ENCODE measurements around the gene RPH3AL. TPM values are rescaled to one million over a fixed set of nuclear protein-coding genes. Genes with fewer than 3 reads are reported as not detected.
"Not testable (repeated sequence)": the region's sequence is repeated elsewhere in the genome, so short reads cannot be mapped to it uniquely, and the experiment has no call there.

Gene RPH3AL
- total and polyA plus RNA-seq, 10 of the 15 experiments (the other 5 are each of a cell fraction or from before 2014, with no cell fraction given) = 0.04 to 1.2 (median 0.47) TPM; not detected in 2

- not testable (repeated sequence) for FAIRE-seq
These were observed 37.2 kb downstream of the RPH3AL start for GRCh38 chr17:315399-315798.

GRCh38 chr17:314614-314944, 38.0 kb downstream of the RPH3AL start:
- H3K4me3 ChIP-seq; POLR2A ChIA-PET; H3K4me1 ChIP-seq (ENCODE audit: control insufficient read depth, insufficient read depth, low read length); SMC1A ChIA-PET (ENCODE audit: uncharacterized antibody, unreplicated experiment); H3K36me3 ChIP-seq (ENCODE audit: control insufficient read depth in 2 of 2, insufficient read depth in 2 of 2, low read length in 1 of 2); FAIRE-seq; H2AFZ ChIP-seq (ENCODE audit: control insufficient read depth, low read depth, low read length); ATAC-seq; H3K27me3 ChIP-seq (replicated peaks in 1 of 2; ENCODE audit: control insufficient read depth in 2 of 2, insufficient read depth in 2 of 2, low read length in 1 of 2); CTCF ChIA-PET; H3K9me3 ChIP-seq (replicated peaks; ENCODE audit: control insufficient read depth, insufficient read depth, low read length); H3K27ac ChIP-seq (ENCODE audit: control insufficient read depth, insufficient read depth); H3K79me2 ChIP-seq (ENCODE audit: control insufficient read depth, insufficient read depth, low read length); BruUV-seq (replicated peaks); RAD21 ChIA-PET (ENCODE audit: unreplicated experiment); DNase-seq (ENCODE audit: low read depth, low spot score); H4K20me1 ChIP-seq (ENCODE audit: control insufficient read depth, insufficient read depth); H3K9ac ChIP-seq (ENCODE audit: control insufficient read depth, insufficient read depth, low read length); H3K4me2 ChIP-seq (ENCODE audit: control insufficient read depth, insufficient read depth): not testable (repeated sequence)
- in situ Hi-C loops (cut with MboI) (loop anchor here (5.0 kb wide), 1 partner anchor 152 kb away; no protein-coding TSS in a partner anchor), intact Hi-C loops (cut with micrococcal nuclease; ENCODE audit: unreplicated experiment) (loop anchor here (5.0 kb wide), 1 partner anchor 152 kb away; no protein-coding TSS in a partner anchor)
- WGBS (ENCODE audit: insufficient coverage, insufficient replicate concordance, low lambda C conversion rate, missing lambda C conversion rate) = 62% methylated on average over 1 of the region's 1 CpG

More at GRCh38 chr17:315399-315798, 37.2 kb downstream of the RPH3AL start:
- H4K20me1 ChIP-seq (ENCODE audit: control insufficient read depth, insufficient read depth); H3K9ac ChIP-seq (ENCODE audit: control insufficient read depth, insufficient read depth, low read length); H3K27ac ChIP-seq (ENCODE audit: control insufficient read depth, insufficient read depth); CTCF ChIA-PET; H3K36me3 ChIP-seq (ENCODE audit: control insufficient read depth in 2 of 2, insufficient read depth in 2 of 2, low read length in 1 of 2); H3K4me3 ChIP-seq; intact Hi-C loops (cut with micrococcal nuclease; ENCODE audit: unreplicated experiment); RAD21 ChIA-PET (ENCODE audit: unreplicated experiment); H3K4me1 ChIP-seq (ENCODE audit: control insufficient read depth, insufficient read depth, low read length); POLR2A ChIA-PET; H3K79me2 ChIP-seq (ENCODE audit: control insufficient read depth, insufficient read depth, low read length); in situ Hi-C loops (cut with MboI); H3K4me2 ChIP-seq (ENCODE audit: control insufficient read depth, insufficient read depth); BruUV-seq (replicated peaks); H2AFZ ChIP-seq (ENCODE audit: control insufficient read depth, low read depth, low read length); DNase-seq (ENCODE audit: low read depth, low spot score); H3K27me3 ChIP-seq (replicated peaks in 1 of 2; ENCODE audit: control insufficient read depth in 2 of 2, insufficient read depth in 2 of 2, low read length in 1 of 2); ATAC-seq; H3K9me3 ChIP-seq (replicated peaks; ENCODE audit: control insufficient read depth, insufficient read depth, low read length); SMC1A ChIA-PET (ENCODE audit: uncharacterized antibody, unreplicated experiment): not testable (repeated sequence)
- 59% methylated on average over 2 of the region's 2 CpGs for WGBS (ENCODE audit: insufficient coverage, insufficient replicate concordance, low lambda C conversion rate, missing lambda C conversion rate)
